Neural crest cell (in vitro differentiated cells): ENCODE results near the gene TAPT1. TPM values are rescaled to one million over a fixed set of nuclear protein-coding genes. Genes with fewer than 3 reads are reported as not detected.

Experiments
- DNase-seq: peaks from one replicate; pipeline ENCODE4 v3.0.0; 2021; ENCODE audit warnings: low read depth, mixed read lengths, low spot score
- H3K27ac Mint-ChIP-seq: one replicate; pipeline ENCODE4 v1.8.0; 2021; ENCODE audit warnings: mild to moderate bottlenecking, mixed read lengths; ENCODE audit not compliant: unreplicated experiment
- H3K27me3 Mint-ChIP-seq: 2 replicates; pipeline ENCODE4 v1.8.0; 2021; ENCODE audit warnings: low read depth, mild to moderate bottlenecking, mixed read lengths
- H3K36me3 Mint-ChIP-seq: 2 replicates; pipeline ENCODE4 v1.8.0; 2021; ENCODE audit warnings: low read depth, mild to moderate bottlenecking, mixed read lengths
- H3K4me1 Mint-ChIP-seq: 2 replicates; pipeline ENCODE4 v1.8.0; 2021; ENCODE audit warnings: mixed read lengths
- H3K4me3 Mint-ChIP-seq: one replicate; pipeline ENCODE4 v1.8.0; 2021; ENCODE audit warnings: mild to moderate bottlenecking, mixed read lengths
- H3K9me3 Mint-ChIP-seq: 2 replicates; pipeline ENCODE4 v1.8.0; 2021; ENCODE audit warnings: mixed read lengths
- CTCF ChIP-seq: fragments of 200-600 bp; sonication (generic); conservative IDR thresholded peaks from 2 replicates; pipeline ENCODE4 v1.5.0; 2021; ENCODE audit warnings: antibody characterized with exemption, mild to moderate bottlenecking
- total RNA-seq: library from RNA; stranded (reverse); gene quantifications from 2 replicates; pipeline ENCODE4 v1.2.1, GENCODE V29; 2021

TAPT1 gene
- total RNA-seq, 1 donor from 2014 or later = 18.1 TPM

GRCh38 chr4:16129336-16129735 lies 96.9 kb downstream of the TAPT1 start:
- no peak for DNase-seq
- H3K27ac Mint-ChIP-seq = no peak overlapping the region
- no peaks in the 10 kb centered on the region for H3K36me3 Mint-ChIP-seq
- no peak overlapping the region for H3K4me3 Mint-ChIP-seq
- H3K4me1 Mint-ChIP-seq = no peaks in the 10 kb centered on the region
- no peak for TF ChIP-seq CTCF
- H3K27me3 Mint-ChIP-seq = no peaks in the 10 kb centered on the region
- peaks cover 6% of the 10 kb centered on the region for H3K9me3 Mint-ChIP-seq

GRCh38 chr4:16126714-16127113 lies 99.6 kb downstream of the TAPT1 start:
- H3K36me3 Mint-ChIP-seq = no peaks in the 10 kb centered on the region
- H3K4me3 Mint-ChIP-seq = no peak overlapping the region
- H3K4me1 Mint-ChIP-seq = no peaks in the 10 kb centered on the region
- no peak for TF ChIP-seq CTCF
- no peak overlapping the region for H3K27ac Mint-ChIP-seq
- H3K9me3 Mint-ChIP-seq = no peaks in the 10 kb centered on the region
- no peak for DNase-seq
- no peaks in the 10 kb centered on the region for H3K27me3 Mint-ChIP-seq

GRCh38 chr4:16125571-16126445 lies 100.5 kb downstream of the TAPT1 start:
- Mint-ChIP-seq H3K4me3 (no peak overlapping the region), H3K27ac (no peak overlapping the region), H3K27me3 (no peaks in the 10 kb centered on the region)

GRCh38 chr4:16124232-16124631 lies 102.0 kb downstream of the TAPT1 start:
- no peak for TF ChIP-seq CTCF
- no peaks in the 10 kb centered on the region for H3K27me3 Mint-ChIP-seq
- no peaks in the 10 kb centered on the region for H3K36me3 Mint-ChIP-seq
- no peaks in the 10 kb centered on the region for H3K9me3 Mint-ChIP-seq
- H3K4me1 Mint-ChIP-seq = no peaks in the 10 kb centered on the region
- H3K4me3 Mint-ChIP-seq = no peak overlapping the region
- H3K27ac Mint-ChIP-seq = no peak overlapping the region
- no peak for DNase-seq

More at GRCh38 chr4:16125571-16126445, 100.5 kb downstream of the TAPT1 start:
- no peaks in the 10 kb centered on the region for H3K36me3 Mint-ChIP-seq
- H3K4me1 Mint-ChIP-seq = no peaks in the 10 kb centered on the region
- no peaks in the 10 kb centered on the region for H3K9me3 Mint-ChIP-seq
- no peak for DNase-seq
- no peak for TF ChIP-seq CTCF

- H3K4me3 Mint-ChIP-seq = no peak overlapping the region
- DNase-seq = no peak
- H3K4me1 Mint-ChIP-seq = no peaks in the 10 kb centered on the region
- no peaks in the 10 kb centered on the region for H3K36me3 Mint-ChIP-seq
- H3K9me3 Mint-ChIP-seq = no peaks in the 10 kb centered on the region
- no peak for TF ChIP-seq CTCF
- H3K27me3 Mint-ChIP-seq = no peaks in the 10 kb centered on the region
- no peak overlapping the region for H3K27ac Mint-ChIP-seq
Measured at GRCh38 chr4:16123356-16124084, 102.8 kb downstream of the TAPT1 start.
